Forelimb muscle (tissue), 1 donor: ENCODE results near the gene MINDY4. TPM values are rescaled to one million over a fixed set of nuclear protein-coding genes. Genes with fewer than 3 reads are reported as not detected.

Experiments used
- DNase-seq: peaks from one replicate; pipeline ENCODE4 v3.0.0-alpha.2; 2013; ENCODE audit warnings: low read depth
- polyA plus RNA-seq: library from polyadenylated mRNA; unstranded; fragments of 120-200 nt; gene quantifications from one replicate; pipeline ENCODE4 v1.2.1, GENCODE V29; 2013; ENCODE audit not compliant: insufficient read length

The MINDY4 gene
- polyA plus RNA-seq, 1 donor: 5.2 TPM

DNA sequence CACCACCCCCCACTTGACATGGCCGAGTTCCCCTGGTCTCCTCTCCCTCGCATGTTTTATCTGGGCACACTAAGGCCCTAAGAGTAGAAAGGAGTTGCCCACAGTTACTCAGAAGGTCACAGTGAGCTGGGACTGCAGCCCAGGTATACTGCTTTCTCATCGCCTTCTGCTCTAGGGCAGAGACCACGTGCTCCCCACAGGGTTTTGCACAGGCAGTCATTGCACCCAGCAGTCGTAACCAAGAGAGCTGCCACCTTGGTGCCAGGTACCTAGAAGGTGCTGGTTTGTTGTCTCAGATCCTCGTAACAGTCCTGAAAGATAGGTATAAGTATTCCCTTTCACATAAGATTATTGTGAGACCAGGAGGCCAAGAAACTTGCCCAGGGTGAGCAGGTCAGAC, 1.8 kb downstream of the MINDY4 start:
- DNase-seq: no peak

DNA sequence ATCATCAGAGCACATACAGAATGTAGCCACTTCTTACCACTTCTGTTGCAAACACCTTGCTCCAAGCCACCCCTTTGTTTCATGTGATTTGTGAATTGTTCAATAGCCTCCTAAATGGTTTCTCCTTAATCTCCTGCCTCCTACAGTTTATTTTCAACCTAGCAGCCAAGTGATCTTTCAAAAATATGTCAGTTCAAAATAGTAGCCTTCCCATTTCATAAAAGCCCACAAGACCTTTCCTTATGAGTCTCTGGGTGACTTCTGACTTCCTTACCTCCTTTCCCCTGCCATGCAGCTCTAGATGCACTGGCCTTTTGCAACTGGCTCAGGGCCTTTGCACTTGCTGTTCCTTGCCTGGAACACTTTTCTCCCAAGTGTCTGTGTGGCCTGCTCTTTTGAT, 4.8 kb downstream of the MINDY4 start:
- DNase-seq: no peak

DNA sequence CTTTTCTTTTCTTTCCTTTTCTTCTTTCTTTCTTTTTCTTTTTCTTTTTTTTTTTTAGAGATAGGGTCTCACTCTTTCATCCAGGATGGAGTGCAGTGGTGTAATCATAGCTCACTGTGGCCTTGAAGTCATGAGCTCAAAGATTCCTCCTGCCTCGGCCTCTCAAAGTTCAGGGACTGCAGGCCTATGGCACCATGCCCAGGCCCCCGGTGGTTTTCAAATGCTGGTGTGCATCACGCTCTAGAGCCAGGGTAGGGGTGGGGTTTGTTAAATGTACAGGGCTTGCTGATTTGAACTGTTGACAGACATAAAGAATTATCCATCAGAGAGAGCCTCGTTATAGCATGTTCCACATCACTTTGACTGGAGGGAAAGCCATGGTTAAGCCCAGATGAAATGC, 5.8 kb downstream of the MINDY4 start:
- DNase-seq: no peak

DNA sequence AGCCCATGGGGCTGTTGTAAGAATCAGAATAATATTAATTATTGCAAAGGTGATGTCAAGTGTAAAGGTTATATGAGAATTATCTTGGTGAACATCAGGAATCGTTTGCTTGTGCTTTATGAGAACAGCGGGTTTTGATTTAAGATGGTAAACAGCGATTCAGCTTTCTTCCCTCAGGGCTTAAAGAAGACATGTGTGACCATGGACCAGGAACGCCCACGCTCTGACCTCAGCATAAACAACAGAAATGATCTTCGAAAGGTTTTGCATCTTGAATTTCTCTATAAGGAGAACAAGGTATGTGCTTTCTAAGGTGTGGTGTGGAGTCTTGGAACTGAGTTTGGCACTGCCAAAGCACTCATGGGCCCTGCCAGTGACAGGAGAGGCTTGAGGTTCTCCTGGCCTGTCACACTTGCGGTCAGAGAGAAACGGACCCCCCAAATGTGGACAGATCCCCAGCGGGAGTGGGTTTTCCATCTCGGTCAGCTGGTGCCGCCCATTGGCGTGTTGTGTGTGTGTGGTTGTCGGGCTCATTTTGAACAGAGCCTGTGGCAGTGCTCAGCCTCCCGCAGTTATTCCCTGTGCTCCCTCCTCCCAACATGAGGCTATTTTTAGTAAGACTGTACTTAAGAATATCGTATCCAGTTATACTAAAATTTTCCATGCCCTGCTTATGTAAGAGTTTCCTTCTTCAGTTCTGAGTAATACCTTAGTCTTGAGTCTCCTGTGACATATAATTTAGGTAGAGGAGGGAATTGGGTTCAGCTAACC, 7.2 kb downstream of the MINDY4 start:
- no peak for DNase-seq

DNA sequence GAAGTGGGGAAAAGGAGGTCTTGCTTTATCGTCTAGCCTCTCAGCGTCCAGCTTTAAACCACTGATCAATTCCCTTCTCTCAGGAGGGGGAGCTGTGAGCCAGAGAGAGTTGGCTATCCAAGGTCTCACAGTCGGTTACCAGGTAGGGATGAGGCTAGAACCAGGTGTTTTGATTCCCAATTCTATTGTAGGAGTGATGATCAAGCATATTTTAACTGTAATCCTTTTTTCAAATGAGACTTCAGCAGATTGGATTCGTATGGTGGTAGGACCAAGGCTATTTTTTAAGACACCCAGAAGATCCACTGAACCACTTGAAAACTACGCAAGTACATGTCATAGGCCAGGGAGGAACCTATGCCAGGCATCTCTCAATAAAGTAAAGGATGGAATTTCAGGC, 8.4 kb downstream of the MINDY4 start:
- no peak for DNase-seq

DNA sequence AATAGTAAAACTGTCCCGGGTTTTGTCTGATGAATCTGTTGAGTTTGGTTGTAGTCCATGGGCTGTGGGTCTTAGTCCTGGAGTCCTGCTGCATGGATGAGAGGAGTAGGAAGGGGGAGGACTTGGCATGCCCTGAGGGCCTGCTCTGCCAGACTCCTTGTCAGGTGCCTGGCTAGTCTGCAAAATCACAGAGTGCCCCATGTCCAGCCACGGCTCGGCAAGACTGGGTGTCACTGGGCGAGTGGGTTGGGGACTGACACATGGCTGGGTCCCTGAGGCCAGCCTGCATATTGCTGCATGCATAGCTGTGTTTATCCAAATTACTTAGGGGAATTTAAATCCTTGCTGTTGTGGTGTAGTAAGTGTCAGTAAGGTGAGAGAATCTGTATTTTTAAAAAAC, 9.7 kb downstream of the MINDY4 start:
- DNase-seq: no peak

DNA sequence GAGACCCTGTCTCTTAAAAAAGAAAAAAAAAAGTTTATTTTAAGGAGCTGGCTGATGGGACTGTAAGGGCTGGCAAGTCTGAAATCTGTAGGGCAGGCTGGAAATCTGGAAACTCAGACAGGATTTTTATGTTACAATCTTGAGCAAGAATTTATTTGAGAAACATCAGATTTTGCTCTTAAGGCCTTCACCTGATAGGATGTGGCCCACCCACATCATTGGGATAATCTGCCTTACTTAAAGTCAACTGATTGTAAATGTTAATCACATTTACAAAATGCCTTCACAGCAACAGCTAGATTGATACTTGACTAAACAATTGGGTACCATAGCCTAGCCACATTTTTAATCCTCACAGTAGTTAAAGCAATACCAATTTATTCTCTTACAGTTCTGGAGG, 11.5 kb downstream of the MINDY4 start:
- no peak for DNase-seq

DNA sequence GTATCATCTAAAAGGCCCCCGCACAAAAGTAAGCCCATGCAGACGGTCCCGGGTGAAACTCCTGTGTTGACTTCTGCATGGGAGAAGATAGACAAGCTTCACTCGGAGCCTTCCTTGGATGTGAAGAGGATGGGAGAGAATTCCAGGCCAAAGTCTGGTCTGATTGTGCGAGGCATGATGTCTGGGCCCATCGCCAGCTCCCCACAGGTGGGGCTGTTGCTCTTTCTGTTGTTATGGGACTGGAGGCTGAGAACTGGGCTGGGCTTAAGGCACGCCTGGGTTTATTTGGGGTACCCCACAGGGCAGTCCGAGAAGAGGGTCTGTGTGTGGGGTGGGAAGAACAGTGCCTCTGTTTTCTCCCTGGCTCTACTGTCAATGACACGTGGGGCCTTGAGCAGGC, 14.6 kb downstream of the MINDY4 start:
- DNase-seq: no peak

DNA sequence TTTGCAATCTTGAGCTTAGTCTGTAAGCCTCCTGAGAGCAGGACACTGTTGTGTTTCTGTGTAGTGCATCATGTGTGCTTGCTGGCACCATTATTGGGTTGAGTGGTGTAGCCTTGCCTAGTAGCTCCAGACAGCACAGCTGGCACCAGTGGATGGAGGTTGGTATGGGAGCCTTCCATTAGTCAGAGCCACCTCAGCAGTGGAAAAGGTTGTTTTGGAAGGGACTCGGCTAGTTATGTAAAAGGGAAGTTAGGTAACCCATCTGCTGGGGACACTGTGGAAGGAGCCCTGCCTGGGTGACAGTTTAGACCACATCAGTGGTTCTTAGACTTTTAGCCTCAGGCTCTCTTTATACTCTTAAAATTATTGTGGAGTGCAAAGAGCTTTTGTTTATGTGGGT, 16.3 kb downstream of the MINDY4 start:
- no peak for DNase-seq

DNA sequence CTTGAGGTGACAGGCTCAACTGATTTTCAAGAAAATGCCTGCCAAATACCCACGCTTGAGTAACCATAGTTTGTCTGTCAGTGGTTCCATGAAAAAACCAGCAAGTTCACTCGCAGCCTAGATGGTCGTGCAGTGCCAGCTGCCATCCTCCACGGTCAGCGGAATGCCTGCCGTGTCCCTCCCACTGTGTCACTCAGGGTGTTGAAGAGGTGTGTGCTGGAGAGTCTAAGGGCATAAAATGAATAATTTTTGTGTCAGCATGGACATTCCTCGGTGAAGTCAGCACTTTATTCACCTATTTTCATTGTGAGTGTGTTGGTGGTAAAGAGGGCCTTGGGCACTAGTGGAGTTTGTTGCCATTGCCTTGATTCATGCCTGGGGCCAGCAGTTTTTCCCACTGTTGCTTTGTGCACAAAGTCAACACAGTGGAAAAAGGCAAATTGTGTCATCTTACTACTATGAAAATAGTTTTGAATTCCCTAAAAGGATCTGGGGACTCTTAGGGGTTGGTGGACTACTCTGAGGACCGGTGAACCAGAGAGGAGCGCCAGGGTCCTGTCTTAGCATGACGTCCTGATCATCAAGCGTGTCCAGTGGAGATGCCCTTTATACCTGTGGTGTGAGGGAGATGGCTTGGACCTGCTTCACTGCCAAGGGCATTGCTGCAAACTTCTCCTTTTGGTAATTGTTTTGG, 17.6 kb downstream of the MINDY4 start:
- DNase-seq: no peak

DNA sequence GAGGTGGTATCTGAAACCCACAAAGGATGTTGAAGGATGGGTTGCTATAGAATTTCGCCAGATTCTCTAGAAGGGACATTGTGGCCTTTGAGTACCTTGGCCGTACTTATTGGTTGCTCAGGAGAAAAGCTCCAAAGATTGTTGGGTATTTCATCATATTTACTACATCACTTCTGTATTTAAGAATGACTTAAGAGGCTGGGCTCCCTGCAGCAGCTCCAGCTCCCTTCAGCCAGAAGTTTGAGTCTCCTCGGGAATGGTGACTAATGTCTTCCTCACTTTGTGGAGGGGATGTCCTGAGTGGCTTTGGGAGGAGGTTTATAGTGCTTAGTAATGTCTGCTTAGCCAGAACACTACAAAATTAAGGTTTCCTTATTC, 18.1 kb downstream of the MINDY4 start:
- DNase-seq: no peak

DNA sequence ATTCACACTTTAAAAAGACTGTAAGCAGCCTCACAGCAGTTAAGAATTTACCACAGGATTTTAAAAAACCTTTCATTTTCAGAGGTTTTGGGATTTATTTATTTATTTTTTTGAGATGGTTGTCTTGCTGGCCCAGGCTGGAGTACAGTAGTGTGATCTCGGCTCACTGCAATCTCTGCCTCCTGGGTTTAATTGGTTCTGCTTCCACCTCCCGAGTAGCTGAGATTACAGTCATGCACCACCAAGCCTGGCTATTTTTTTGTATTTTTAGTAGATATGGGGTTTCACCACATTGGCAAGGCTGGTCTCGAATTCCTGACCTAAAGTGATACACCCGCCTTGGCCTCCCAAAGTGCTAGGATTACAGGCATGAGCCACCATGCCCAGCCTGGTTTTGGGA, 19.1 kb downstream of the MINDY4 start:
- no peak for DNase-seq

DNA sequence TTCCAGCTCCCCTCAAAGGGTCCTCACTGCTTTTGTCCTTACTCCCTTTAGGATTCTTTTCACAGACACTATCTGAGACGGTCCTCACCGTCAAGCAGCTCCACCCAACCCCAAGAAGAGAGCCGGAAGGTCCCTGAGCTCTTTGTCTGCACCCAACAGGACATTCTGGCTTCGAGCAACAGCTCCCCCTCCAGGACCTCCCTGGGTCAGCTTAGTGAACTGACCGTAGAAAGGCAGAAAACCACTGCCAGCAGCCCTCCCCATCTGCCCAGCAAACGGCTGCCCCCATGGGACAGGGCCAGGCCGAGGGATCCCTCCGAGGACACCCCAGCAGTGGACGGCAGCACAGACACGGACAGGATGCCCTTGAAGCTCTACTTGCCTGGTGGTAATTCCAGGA, 19.9 kb downstream of the MINDY4 start:
- no peak for DNase-seq

DNA sequence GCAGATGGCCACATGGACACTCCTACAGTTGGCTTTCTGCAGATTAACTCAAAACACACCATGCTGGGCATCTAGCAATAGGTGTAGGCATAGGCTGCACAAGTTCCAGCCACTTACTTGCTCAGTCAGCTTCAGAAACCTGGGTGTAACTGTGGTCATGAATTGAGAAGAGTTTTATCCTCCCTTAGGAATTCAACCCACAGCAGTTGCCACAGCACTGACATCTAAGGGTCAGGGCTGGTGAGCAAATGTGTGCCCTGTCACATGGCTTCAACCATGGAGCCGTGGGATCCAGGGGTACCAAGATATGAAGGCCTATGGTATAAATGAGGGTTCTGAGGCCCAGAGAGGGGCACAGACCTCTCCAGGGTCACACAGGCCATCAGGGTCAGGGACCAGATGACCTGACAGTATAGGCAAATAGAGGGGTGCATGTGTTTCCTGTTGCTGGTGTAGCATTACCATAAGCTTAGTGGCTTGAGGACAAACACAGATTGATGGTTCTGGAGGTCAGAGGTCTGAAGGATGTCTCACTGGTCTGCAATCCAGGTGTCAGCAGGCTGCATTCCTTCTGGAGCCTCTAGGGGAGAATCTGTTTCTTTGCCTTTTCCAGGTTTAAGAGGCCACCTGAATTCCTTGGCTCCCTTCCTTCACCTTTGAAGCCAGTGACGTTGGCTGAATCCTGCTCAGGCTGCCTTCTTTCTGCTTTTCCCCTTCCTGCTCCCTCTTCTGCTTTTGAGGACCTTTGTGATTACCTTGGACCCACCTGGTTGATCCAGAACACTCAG, 24.1 kb downstream of the MINDY4 start:
- DNase-seq: no peak

DNA sequence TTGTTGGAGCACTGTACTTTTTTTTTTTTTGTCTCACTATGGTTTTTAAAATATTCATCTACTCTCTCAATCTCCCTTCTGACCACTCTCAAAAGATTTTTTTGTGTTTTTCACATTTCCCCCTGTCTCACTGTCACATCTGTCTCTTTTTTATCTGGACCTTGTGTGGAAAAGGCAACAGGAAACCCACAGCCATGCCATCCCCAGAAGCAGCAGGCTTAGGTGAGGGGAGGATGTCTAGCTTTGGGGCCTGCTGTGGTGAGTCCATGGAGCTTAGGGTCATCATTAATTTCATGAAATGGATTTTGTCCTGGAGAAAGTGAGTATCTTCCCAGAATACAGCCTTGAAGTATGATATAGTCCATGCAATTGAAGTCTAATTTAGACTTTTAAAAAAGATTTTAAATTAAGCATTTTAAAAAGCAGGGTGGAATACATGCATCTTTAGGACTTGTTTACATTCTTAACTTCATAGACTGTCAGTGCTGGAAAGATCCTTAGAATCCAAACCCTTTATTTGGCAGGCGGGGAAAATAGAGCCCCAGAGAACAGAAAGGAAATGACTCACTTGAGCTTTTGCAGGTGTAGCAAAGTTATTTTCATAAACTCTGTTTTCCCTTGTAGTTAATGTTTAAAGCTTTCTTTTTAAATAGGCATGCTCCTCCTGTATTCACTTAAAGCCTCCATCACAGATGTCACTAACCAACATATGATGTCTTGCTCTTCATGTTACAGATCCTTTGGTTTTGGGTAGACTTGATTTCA, 25.1 kb downstream of the MINDY4 start:
- peak; percentile 65 for DNase-seq

DNA sequence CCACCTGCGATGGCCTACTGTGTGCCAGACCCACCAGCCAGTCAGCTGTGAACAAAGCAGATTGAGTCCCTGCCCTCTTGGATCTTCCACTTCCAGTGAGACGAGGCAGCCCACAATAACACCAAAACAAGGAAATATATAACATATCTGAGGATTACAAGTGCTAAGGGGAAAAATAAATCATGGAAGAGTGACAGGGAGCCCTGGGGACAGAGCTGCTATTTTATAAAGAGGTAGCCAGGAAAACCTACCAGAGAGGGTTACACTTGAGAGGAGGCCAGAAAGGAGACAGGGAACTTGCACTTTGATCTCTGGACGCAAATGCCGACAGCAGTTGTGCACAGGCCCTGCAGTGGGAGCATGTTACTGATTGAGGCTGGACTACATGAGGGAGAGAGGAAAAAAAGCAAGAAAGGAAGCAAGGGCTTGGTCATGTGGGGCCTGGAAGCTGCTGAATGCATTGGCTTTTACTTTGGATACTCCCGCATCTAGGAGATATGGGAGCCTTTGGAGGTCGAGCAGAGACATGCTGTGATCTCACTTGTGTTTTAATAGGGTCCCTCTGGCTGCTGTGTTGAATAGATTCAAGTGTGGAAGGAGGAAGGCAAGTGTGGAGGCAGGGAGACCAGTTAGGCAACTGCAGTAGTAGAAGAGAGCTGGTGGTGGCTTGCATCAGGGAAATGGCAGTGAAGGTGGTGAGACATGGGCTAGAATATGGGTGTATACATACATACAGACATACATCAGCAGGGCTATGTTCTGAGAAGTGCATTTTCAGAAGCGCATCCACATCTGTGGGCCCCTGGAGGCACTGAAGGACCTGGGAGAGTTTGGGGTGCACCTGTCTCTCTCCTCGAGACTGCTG, 26.2 kb downstream of the MINDY4 start:
- no peak for DNase-seq

DNA sequence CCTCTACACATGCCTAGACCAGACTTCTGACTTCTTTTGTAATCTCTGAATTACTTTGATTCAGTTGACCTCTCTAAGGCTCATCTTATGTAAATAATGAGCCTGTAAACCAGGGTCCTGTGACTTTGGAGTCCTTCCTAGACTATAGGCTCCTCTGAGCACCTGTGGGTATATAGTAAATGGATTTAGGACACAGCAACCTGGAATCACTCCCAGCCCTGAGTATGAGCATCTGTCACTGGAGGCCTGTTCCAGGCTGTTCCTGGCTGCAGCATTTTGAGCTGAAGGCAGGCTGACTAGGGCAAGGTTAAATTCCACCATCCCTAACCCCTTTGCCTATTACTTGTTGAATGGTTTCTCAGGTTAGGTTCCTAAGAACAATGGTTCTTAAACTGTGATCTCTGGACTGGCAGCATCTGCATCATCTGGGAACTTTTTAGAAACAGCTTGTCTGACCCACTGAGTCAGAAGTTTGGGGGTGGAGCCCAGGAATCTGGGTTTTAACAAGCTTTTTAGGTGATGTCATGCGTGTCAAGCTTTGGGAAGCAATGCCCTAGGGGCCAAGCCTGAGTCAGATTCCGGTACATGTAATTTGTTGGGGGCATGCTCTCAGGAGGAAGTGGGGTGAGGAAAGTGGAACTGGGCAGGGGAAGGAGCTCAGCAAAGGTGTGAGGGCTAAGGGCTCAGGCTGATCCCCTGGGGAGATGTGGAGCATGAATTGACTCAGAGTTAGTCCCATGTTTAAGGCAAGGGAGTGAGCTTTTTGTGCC, 28.2 kb downstream of the MINDY4 start:
- no peak for DNase-seq

DNA sequence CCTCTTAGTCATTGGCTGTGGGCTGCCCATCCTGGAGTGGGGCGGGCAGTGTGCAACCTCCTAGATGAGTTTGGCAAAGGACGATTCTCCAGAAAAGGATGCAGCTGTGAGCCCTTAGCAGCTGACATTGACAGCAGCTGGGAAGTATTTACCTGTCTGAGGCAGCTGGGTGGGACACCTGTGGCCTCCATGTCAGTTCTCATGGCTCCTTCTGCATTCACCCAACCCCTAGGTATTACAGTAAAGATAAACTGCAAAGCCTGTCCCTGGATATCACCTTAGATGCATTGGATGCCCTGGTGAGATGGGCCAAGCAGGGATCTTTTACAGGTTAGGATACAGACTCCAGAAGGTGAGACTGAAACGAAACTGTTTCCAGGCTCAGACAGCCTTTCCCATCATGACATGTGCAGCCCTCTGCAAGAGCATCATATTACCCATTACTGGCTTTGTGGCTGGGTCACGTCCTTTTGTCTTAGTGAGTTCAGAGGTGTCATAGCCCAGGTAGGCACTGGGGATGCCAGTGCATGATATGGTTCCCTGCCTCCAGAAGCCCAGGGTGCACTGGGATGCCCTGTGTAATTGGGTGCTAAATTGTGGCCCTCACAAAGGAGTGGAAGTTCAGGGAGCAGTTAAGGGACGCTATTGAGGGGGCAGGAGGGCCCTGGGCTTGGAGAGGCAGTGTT, 28.9 kb downstream of the MINDY4 start:
- no peak for DNase-seq

DNA sequence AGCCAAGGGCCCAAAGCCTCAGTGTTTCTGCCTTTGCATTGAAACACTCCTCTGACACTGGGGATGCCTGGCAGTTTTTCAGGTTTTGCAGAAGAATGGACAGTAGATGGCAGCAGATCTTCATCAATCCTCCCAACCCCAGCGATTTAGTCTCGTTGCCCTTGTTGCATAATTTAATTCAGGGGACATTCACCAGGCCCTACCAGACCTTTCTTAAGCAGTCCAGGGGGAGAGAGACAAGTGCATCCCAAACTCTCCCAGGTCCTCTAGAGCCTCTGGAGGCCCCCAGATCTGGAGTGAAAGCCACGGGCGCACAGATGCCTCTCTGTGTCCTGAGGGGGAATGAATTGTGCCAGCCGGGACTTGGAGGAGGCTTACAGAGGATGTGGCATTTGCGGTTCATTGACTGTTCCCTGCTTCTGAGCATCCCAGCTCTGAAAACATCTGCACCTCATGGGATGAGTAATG, 29.6 kb downstream of the MINDY4 start:
- peak; percentile 81 for DNase-seq

DNA sequence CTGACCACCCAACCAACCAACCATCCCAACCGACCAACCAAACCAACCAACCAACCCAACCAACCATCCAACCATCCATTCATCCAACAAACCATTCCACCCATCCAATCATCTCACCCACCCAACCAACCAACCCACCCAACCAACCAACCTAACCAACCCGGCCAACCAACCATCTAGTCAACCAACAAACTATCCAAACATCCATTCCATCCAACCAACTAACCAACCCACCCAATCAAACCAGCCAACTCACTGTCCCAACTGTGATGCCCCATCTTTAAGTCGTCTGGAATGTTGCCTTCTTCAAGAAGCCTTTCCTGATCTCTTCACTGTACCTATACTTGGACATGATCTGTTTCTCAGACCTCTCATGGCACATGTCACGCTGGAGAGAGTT, 31.6 kb downstream of the MINDY4 start:
- DNase-seq: no peak
